ENCODE results near the gene CNGA3.

GRCh38 chr2:98311771-98312545 lies 34.3 kb upstream of the CNGA3 start:
- TF ChIP-seq POLR2A (IDR thresholded peaks at IDR 0.05; ENCODE audit: low read depth, low read length) = no peak
- no peak for TF ChIP-seq RFX5 (IDR thresholded peaks at IDR 0.05; ENCODE audit: low read depth, low read length)
- no peak for TF ChIP-seq MAFK (IDR thresholded peaks at IDR 0.05; ENCODE audit: low read depth, low read length)
- no peak for TF ChIP-seq CTCF (conservative IDR thresholded peaks at IDR 0.05; ENCODE audit: low read depth, low read length)
- no peak for TF ChIP-seq CEBPB (IDR thresholded peaks at IDR 0.05; ENCODE audit: low read depth, low read length)
- no peak for TF ChIP-seq RAD21 (IDR thresholded peaks at IDR 0.05; ENCODE audit: low read length)
- TF ChIP-seq SMC3 (IDR thresholded peaks at IDR 0.05; ENCODE audit: low read depth, low read length) = no peak
- no peak for TF ChIP-seq USF2 (IDR thresholded peaks at IDR 0.05; ENCODE audit: low read depth, low read length)
- TF ChIP-seq MXI1 (IDR thresholded peaks at IDR 0.05; ENCODE audit: borderline replicate concordance, low read depth, low read length) = no peak
- no peak for TF ChIP-seq ELK1 (IDR thresholded peaks at IDR 0.05; ENCODE audit: borderline replicate concordance, low read depth, low read length)
- no peak for TF ChIP-seq MAZ (IDR thresholded peaks at IDR 0.05; ENCODE audit: borderline replicate concordance, low read depth, low read length)
- no peak for TF ChIP-seq BHLHE40 (IDR thresholded peaks at IDR 0.05; ENCODE audit: low read depth, low read length)
- TF ChIP-seq CHD1 (IDR thresholded peaks at IDR 0.05; ENCODE audit: low read depth, low read length) = no peak

All from IMR-90 (cell line).